HuH-7.5 (cell line): ENCODE measurements around the gene MIOX.
"Not testable (repeated sequence)": the region's sequence is repeated elsewhere in the genome, so short reads cannot be mapped to it uniquely, and the experiment has no call there.

Experiments used
- DNase-seq: peaks from one replicate; pipeline ENCODE4 v3.0.0; 2011; ENCODE audit warnings: low spot score

The MIOX gene

DNA sequence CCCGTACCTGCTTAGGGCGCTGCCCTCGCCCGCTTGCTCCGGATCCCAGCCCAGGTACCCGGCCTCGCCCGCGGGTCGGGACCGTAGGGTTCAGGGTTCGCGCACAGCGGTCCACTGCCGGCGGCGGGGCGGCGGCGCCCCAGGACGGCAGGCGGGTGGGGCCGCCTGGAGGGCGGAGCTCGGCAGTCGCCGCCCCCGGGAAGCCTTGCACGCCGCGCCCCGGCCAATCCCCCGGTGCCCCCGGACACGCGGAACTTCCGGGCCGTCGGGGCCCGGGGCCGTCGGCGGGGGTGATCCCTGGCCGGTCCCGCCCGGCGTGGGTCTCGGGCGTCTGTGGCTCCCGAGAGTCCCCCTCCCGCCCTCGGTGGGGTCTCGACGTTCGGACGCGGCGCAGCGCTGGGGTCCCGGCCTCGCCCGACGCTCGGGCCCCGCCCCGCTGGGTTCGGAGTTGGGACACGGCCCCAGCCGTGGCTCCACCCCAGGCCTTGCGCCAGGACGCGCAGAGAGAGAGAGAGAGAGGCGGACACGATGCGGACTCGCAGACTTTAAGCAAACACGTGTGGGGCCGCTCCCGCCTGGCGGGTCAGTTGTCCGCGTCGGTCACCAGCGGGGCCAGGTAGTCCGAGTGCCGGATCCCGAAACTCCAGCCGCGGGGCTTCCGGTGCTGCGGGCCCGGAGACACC, 43.4 kb downstream of the MIOX start, which contains the start of gene TYMP:
Gene TYMP (minus strand): TSS at position 116 of the 683 bp plus-strand sequence. CDS start 303 bp downstream, outside the sequence.
- DNase-seq: no peak

DNA sequence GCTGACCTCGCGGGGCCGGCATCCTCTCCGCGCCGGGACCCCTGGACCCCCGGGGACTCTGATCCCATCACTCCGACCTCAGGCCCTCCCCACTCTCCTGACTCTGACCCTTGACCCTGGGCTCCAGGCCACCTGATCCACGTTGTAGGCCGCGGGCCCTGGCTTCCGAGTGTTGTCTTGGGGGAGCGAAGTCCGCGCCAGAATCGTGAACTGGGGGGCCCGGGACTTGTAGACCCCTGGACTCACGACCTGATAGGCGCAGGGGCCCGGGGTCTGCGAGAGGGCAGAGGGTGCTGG, 43.9 kb downstream of the MIOX start:
- no peak for DNase-seq

DNA sequence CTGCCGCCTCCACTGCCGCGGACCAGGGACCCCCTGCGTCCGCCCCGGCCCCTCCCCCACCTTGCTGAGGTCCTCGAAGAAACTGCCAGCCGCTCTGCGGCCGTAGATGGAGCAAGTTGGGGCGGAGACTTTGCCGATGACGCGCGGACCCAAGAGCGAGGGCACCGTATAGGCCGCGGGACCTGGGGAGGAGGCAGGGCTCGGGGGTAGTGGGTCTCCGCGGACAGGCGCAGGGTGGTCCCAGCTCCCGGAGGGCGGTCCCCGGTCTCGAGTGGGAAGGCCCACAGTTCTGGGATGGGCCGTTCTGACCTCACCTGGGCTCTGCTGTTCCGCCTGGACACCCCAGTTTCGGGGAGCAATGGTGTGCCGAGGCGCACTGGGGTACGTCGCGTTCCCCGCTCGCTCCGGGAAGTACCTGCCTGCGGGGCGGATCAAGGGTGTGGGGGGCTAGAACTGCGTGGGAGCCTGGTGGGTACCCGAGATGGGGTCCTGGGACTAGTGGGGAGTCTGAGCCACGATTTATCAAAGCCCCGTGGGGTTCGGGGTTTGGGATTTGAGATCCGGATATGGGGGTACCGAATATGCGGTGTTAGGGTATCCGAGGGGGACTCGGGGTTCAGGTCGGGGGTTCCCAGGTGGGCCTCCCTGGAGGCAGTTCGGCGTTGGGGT, 44.4 kb downstream of the MIOX start:
- DNase-seq: no peak

DNA sequence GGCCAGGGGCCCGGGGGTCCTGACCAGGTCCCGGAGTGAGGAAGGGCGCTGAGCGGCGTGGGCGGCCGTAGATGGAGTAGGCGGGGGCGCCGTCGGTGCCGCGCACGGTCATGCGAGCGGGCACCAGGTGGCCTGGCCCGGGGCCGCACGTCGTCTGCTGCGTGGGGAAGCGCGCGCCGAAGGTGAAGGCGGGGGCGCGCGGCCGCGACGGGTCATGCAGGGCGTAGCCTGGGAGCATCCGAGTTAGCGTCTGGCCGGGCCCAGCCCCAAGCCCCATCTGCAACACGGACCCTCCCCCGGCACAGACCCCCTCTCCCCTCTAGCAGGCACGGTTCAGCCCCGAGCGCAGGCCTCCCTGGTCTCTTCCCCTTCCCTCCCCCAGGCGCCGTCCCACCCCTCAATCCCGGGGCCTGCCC, 44.9 kb downstream of the MIOX start:
- DNase-seq: no peak

DNA sequence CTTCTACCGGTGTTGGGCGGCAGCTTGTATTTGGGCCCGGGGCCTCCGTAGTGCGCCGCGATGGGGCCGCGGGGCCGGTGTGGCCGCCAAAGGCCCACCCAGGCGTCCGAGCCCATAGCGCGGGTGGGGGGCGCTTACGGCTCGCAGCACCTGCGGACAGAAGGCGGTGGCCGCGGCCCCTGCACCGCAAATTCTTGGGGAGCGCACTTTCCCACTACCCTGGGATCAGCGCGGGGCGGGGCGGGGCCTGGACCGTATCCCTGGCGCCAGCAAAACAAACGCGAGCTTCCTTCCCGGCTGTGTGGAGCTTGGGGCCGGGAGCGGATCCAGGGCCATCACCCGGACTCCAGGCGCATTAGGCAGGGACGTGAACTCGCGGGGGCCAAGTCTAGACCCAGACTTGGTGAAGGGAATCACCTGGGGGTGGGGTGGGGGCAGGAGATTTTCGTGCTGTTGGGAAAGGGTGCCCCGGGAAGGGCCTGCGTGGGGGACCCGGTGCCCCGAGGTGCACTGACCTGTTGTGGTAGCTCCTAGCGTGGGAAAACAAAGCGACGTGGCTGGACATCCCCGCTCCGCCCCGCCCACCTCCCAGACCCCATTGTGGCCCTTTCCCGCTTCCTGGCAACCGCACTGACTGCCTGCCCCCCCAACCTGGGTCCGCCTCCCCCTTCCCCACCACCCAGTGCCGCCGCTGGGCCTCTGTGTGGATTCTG, 45.5 kb downstream of the MIOX start:
- peak; percentile 94 for DNase-seq

DNA sequence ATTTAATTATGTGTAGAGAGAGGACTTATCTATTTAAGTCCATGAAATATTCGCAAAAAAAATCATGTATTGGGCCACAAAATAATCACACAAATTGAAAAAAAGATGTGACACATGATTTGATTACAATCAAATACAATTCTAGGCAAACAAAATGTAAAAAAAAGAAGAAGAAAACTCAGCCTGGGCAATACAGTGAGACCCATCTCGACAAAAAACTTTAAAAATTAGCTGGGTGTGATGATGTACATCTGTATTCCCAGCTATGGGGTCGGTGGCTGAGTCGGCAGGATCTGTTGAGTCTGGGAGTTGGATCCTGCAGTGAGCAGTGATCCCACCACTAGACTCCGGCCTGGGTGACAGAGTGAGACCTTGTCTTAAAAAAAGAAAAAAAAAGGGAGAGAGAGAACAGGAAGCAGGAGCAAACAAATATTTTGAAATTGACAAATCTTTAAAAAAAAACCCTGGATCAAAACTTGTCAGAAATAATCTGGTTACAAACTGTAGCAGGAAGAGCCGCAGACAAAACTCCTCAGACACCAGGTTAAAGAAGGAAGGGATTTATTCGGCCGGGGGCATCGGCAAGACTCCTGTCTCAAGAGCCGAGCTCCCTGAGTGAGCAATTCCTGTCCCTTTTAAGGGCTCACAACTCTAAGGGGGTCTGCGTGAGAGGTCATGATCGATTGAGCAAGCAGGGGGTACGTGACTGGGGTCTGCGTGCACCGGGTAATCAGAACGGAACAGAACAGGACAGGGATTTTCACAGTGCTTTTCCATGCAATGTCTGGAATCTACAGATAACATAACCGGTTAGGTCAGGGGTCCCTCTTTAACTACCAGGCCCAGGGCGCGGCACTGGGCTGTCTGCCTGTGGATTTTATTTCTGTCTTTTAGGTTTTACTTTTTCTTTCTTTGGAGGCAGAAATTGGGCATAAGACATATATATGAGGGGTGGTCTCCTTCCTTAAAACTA, 46.5 kb downstream of the MIOX start:
- DNase-seq: no peak

DNA sequence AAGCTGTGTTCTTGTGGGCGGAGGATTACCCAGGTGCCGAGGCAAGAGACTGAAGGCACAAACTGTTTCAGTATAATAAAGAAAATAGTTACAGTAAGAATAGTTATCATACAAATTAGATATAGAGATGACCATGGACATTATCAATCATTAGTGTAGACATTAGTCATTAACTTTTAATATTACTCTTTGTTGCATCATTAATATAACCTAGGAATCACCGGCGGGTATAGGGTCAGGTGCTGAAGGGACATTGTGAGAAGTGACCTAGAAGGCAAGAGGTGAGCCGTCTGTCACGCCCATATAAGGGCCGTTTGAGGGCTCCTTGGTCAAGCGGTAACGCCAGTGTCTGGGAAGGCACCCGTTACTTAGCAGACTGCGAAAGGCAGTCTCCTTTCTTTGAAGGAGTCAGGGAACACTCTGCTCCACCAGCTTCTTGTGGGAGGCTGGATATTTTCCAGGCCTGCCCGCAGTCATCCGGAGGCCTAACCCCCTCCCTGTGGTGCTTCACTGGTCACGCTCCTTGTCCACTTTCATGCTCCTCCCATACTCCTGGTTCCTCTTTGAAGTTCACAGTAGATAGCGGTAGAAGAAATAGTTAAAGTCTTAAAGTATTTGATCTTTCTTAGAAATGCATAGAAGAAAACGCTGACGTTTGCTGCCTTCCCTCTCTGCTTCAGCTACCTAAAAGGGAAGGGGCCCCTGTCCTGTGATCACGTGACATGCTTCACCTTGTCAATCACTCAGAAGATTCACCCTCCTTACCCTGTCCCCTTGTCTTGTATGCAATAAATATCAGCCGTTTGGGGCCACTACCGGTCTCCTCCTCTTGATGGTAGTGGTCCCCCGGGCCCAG, 47.4 kb downstream of the MIOX start:
- not testable (repeated sequence) for DNase-seq

DNA sequence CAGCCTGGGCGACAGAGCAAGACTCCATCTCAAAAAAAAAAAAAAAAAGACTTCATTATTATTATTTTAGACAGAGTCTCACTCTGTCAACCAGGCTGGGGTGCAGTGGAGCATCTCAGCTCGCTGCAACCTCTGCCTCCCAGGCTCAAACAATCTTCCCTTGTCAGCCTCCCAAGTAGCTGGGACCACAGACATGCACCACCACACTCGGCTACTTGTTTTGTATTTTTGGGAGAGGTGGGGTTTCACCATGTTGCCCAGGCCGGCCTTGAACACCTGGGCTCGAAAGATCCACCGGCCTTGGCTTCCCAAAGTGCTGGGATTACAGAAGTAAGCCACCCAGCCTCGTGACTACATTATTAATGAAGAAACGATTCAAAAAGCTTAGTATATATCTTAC, 48.5 kb downstream of the MIOX start:
- no peak for DNase-seq

DNA sequence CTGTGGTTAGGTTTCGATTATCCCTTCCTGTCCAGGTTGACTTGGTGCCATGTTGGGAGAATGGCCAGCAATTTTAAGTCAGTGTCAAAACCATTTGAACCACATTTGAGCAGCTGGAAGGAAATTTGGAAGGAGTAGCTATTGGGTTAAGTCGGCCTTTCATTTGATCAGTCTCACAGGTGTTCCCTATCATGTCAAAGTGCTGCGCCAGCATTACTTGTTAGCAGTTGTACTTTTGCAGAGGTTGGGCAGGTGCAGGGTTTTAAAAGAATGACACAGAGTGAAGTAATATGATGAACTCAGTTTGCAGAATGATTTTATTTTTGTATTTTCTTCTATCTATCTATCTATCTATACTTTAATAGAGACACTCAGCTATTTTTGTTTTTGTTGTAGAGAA, 49.6 kb downstream of the MIOX start:
- no peak for DNase-seq

DNA sequence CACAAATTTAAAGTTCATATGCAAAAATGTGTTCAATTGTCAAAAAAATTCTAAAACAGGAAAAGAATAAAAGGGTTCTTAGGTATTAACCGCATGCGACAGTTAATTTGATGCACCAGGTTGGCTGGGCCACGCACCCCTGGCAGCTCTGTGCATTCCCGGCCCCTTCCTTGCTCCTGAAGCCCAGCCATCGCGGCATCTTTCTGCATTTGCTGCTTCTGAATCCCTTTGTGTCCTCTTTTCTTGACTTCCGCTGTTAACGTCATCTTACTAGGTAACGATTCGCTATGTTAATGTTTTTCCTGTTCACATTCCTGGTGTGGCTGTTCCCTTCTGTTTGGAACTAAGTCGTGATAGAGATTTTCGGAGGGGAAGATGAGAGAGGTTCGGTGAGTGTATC, 51.1 kb downstream of the MIOX start:
- DNase-seq: no peak
